ENCODE results near the gene MAP4K2.

Gene MAP4K2

GRCh38 chr11:64754124-64754918 lies 48.7 kb downstream of the MAP4K2 start:
- DNase-seq (ENCODE audit: low spot score): peak; percentile 11

- DNase-seq (ENCODE audit: low spot score): no peak
These were observed 49.5 kb downstream of the MAP4K2 start for GRCh38 chr11:64753380-64754123.

- no peak for DNase-seq (ENCODE audit: low spot score)
These were observed 50.0 kb downstream of the MAP4K2 start for GRCh38 chr11:64753019-64753379.

- peak; percentile 12 for DNase-seq (ENCODE audit: low spot score)
These were observed 50.6 kb downstream of the MAP4K2 start for GRCh38 chr11:64752175-64752970.

- DNase-seq (ENCODE audit: low spot score): no peak
These were observed 51.4 kb downstream of the MAP4K2 start for GRCh38 chr11:64751580-64751979.

- DNase-seq (ENCODE audit: low spot score): peak; percentile 10
These were observed 51.9 kb downstream of the MAP4K2 start for GRCh38 chr11:64751136-64751535.

- DNase-seq (ENCODE audit: low spot score): no peak
These were observed 52.5 kb downstream of the MAP4K2 start for GRCh38 chr11:64750361-64751054.

GRCh38 chr11:64747961-64748665 lies 54.9 kb downstream of the MAP4K2 start:
- peak; percentile 75 for DNase-seq (ENCODE audit: low spot score)

- DNase-seq (ENCODE audit: low spot score): no peak
These were observed 56.5 kb downstream of the MAP4K2 start for GRCh38 chr11:64746486-64746885.

GRCh38 chr11:64745521-64746328 lies 57.3 kb downstream of the MAP4K2 start:
- peak; percentile 87 for DNase-seq (ENCODE audit: low spot score)

- peak; percentile 50 for DNase-seq (ENCODE audit: low spot score)
These were observed 57.9 kb downstream of the MAP4K2 start for GRCh38 chr11:64745189-64745520.

GRCh38 chr11:64744544-64745188 lies 58.3 kb downstream of the MAP4K2 start:
- peak; percentile 52 for DNase-seq (ENCODE audit: low spot score)

GRCh38 chr11:64743591-64744543 lies 59.1 kb downstream of the MAP4K2 start, which contains the start of gene RASGRP2:
TSS of gene RASGRP2 (minus strand) at chr11:64744142. CDS start at chr11:64742866, 1,276 bp downstream.
- peak; percentile 73 for DNase-seq (ENCODE audit: low spot score)

- DNase-seq (ENCODE audit: low spot score): peak; percentile 94
These were observed 60.0 kb downstream of the MAP4K2 start for GRCh38 chr11:64742889-64743590.

- peak; percentile 53 for DNase-seq (ENCODE audit: low spot score)
These were observed 60.7 kb downstream of the MAP4K2 start for GRCh38 chr11:64742087-64742888.

GRCh38 chr11:64741375-64742086 lies 61.5 kb downstream of the MAP4K2 start:
- DNase-seq (ENCODE audit: low spot score): no peak

GRCh38 chr11:64739871-64740270 lies 63.1 kb downstream of the MAP4K2 start:
- DNase-seq (ENCODE audit: low spot score): no peak
